ENCODE measurements around the gene CPNE2.

Gene CPNE2

GRCh38 chr16:57123216-57123973 lies 31.0 kb downstream of the CPNE2 start:
- TF ChIP-seq CTCF (conservative IDR thresholded peaks at IDR 0.05; ENCODE audit: control insufficient read depth, insufficient read depth, low read depth, low read length): no peak
- H3K4me3 ChIP-seq (ENCODE audit: control insufficient read depth, low read depth, low read length): no peak overlapping the region
- no peak for DNase-seq (ENCODE audit: low read depth)

- TF ChIP-seq CTCF (conservative IDR thresholded peaks at IDR 0.05; ENCODE audit: control insufficient read depth, insufficient read depth, low read depth, low read length): no peak
- no peak overlapping the region for H3K4me3 ChIP-seq (ENCODE audit: control insufficient read depth, low read depth, low read length)
- no peak for DNase-seq (ENCODE audit: low read depth)
Measured at GRCh38 chr16:57123974-57124674, 31.7 kb downstream of the CPNE2 start.

- no peak for DNase-seq (ENCODE audit: low read depth)
- H3K4me3 ChIP-seq (ENCODE audit: control insufficient read depth, low read depth, low read length): no peak overlapping the region
- TF ChIP-seq CTCF (conservative IDR thresholded peaks at IDR 0.05; ENCODE audit: control insufficient read depth, insufficient read depth, low read depth, low read length): no peak
Measured at GRCh38 chr16:57125376-57125775, 33.0 kb downstream of the CPNE2 start.

- no peak for DNase-seq (ENCODE audit: low read depth)
- no peak for TF ChIP-seq CTCF (conservative IDR thresholded peaks at IDR 0.05; ENCODE audit: control insufficient read depth, insufficient read depth, low read depth, low read length)
- no peak overlapping the region for H3K4me3 ChIP-seq (ENCODE audit: control insufficient read depth, low read depth, low read length)
Measured at GRCh38 chr16:57125969-57126368, 33.6 kb downstream of the CPNE2 start.

GRCh38 chr16:57126411-57126810 lies 34.0 kb downstream of the CPNE2 start:
- no peak for DNase-seq (ENCODE audit: low read depth)
- no peak overlapping the region for H3K4me3 ChIP-seq (ENCODE audit: control insufficient read depth, low read depth, low read length)
- TF ChIP-seq CTCF (conservative IDR thresholded peaks at IDR 0.05; ENCODE audit: control insufficient read depth, insufficient read depth, low read depth, low read length): no peak

- no peak for DNase-seq (ENCODE audit: low read depth)
- H3K4me3 ChIP-seq (ENCODE audit: control insufficient read depth, low read depth, low read length): no peak overlapping the region
- no peak for TF ChIP-seq CTCF (conservative IDR thresholded peaks at IDR 0.05; ENCODE audit: control insufficient read depth, insufficient read depth, low read depth, low read length)
Measured at GRCh38 chr16:57127037-57127763, 34.8 kb downstream of the CPNE2 start.

Data from fibroblast of mammary gland (primary cell).